ENCODE data around the gene PLVAP.

PLVAP gene

DNA sequence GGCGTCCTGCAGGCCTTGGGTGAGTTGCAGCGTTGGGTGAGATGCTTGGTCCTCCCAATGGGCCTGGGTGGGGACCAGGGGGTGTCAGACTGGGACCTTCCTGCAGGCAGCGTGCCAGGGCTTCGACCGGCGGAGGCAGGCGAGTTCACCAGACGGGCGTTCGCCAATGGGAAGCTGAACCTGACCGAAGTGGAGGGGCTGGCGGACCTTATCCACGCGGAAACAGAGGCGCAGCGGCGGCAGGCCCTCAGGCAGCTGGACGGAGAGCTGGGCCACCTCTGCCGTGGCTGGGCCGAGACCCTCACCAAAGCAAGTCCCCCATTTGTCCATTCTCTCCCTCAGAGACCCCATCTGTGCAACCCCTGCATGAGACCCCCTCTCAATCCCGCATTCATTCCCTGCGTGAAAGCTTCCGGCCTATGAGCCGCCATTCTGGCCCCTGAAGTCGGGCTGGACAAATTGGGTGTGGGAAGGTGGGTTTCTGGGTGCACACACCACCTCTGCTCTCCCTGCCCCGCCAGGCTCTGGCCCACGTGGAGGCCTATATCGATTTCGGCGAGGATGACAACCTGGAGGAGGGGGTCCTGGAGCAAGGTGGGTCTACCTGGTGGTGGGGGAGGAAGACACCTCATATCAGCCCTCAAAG, 38.6 kb downstream of the PLVAP start:
- no peak for TF ChIP-seq POLR2A (IDR thresholded peaks at IDR 0.05; ENCODE audit: extremely low read depth, insufficient read length)
- TF ChIP-seq, protein P1, sequence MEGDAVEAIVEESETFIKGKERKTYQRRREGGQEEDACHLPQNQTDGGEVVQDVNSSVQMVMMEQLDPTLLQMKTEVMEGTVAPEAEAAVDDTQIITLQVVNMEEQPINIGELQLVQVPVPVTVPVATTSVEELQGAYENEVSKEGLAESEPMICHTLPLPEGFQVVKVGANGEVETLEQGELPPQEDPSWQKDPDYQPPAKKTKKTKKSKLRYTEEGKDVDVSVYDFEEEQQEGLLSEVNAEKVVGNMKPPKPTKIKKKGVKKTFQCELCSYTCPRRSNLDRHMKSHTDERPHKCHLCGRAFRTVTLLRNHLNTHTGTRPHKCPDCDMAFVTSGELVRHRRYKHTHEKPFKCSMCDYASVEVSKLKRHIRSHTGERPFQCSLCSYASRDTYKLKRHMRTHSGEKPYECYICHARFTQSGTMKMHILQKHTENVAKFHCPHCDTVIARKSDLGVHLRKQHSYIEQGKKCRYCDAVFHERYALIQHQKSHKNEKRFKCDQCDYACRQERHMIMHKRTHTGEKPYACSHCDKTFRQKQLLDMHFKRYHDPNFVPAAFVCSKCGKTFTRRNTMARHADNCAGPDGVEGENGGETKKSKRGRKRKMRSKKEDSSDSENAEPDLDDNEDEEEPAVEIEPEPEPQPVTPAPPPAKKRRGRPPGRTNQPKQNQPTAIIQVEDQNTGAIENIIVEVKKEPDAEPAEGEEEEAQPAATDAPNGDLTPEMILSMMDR (IDR thresholded peaks at IDR 0.05; ENCODE audit: low read depth, low read length) = no peak
- TF ChIP-seq, protein P2, sequence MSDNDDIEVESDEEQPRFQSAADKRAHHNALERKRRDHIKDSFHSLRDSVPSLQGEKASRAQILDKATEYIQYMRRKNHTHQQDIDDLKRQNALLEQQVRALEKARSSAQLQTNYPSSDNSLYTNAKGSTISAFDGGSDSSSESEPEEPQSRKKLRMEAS (IDR thresholded peaks at IDR 0.05; ENCODE audit: low read depth, low read length) = no peak
- H3K4me3 ChIP-seq (ENCODE audit: low read depth, low read length) = peak overlapping the region; percentile 86
- no peak for DNase-seq (ENCODE audit: low read depth)

DNA sequence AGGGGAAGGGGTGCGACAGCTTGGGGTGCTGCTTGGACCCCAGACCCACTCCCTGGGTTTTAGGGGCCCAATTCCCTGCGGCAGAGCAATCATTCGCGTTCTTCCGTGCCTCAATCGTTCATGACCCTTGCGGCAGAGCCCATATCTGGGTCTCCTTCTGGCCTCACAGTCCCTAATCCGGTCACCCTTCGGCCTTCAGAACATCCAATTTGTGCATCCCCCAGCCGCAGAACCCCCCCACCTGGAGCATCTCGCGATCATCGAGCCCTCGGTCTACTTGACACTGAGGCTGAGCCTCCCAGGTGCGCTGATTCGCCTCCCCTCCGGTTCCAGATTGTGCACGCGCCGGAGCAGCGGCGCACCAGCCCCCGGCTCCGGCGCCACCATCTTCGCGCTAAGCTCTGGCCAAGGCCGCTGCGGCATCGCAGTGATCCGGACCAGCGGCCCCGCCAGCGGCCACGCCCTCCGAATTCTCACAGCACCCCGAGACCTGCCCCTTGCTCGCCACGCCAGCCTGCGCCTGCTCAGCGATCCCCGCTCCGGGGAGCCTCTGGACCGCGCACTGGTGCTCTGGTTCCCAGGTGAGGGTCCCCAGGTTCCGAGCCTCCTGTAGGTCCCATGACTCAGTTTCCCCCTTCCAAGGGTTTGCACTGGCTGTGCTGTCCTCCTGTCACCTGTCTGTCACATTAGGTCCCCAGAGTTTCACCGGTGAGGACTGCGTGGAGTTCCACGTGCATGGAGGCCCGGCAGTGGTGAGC, 39.3 kb downstream of the PLVAP start:
- TF ChIP-seq, protein P1 (IDR thresholded peaks at IDR 0.05; ENCODE audit: low read depth, low read length) = no peak
- TF ChIP-seq, protein P2 (IDR thresholded peaks at IDR 0.05; ENCODE audit: low read depth, low read length) = no peak
- no peak for TF ChIP-seq POLR2A (IDR thresholded peaks at IDR 0.05; ENCODE audit: extremely low read depth, insufficient read length)
- no peak for TF ChIP-seq MYC (IDR thresholded peaks at IDR 0.05; ENCODE audit: low read depth, low read length)
- peak; percentile 63 for DNase-seq (ENCODE audit: low read depth)
- H3K4me3 ChIP-seq (ENCODE audit: low read depth, low read length) = peak overlapping the region; percentile 86

DNA sequence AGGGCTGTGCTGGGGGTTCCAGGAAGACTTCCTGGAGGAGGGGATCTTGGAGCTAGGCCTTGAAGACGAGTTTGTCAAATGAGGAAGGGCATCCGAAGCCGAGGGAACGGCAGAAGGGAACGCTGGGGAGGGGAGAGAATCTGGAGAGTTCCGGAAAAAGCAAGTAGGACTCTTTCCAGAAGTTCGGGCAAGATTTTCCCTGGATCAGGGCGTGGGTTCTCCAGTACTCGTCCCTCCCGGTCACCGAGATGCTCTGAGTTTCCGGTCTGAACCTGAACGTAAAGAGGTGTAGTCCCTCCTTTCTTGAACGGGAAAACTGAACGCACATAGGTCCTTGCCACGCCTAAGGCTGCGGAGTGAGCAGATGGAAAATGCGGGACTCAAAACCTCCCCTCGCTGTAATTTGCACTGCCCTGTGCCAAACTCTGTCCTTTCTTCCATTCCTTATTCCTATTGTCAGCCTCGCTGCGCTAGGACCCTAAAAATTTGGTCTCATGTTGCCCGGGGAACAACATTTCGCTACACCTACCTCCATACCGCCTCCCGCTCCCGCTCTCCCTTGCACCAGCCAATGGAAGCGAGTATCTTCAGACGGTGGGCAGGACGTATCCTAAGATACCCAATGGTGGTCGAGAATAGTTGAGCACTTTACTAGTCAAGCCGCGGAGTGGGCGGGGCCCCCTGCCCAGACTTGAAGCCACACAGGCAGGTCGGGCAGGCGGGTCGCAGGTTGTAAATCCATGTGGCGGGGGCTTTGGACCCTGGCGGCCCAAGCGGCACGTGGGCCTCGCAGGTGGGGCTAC, 40.1 kb downstream of the PLVAP start, which contains the start of gene GTPBP3:
Gene GTPBP3 (plus strand): TSS at position 682 of the 803 bp plus-strand sequence. CDS start 59 bp downstream, at position 741.
- DNase-seq (ENCODE audit: low read depth) = peak; percentile 99
- H3K4me3 ChIP-seq (ENCODE audit: low read depth, low read length) = peak within 1 kb of the TSS; percentile 86
- TF ChIP-seq, protein P1 (IDR thresholded peaks at IDR 0.05; ENCODE audit: low read depth, low read length) = no peak
- TF ChIP-seq, protein P2 (IDR thresholded peaks at IDR 0.05; ENCODE audit: low read depth, low read length) = peak; percentile 84; the same call in 1 of the 2 replicates
- TF ChIP-seq MYC (IDR thresholded peaks at IDR 0.05; ENCODE audit: low read depth, low read length) (peak; percentile 94), POLR2A (IDR thresholded peaks at IDR 0.05; ENCODE audit: extremely low read depth, insufficient read length) (peak; percentile 79)

DNA sequence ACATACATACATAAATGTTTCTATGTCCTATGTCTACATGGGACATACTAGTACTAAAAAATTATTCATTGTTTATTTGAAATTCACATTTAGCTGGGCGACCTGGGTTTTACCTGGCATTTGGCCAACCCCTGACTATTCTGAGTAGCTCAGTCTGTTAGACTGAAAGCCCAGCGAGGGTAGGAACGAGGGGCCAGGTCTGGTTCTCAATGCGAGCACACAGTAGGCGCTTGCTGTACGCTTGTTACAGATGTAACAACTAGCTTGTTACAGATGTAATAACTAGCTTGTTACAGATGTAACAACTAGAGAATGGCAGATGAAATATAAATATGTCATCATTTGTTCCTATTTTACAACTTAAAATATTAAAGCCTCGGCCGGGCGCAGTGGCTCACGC, 41.6 kb downstream of the PLVAP start:
- no peak for DNase-seq (ENCODE audit: low read depth)
- no peak for TF ChIP-seq POLR2A (IDR thresholded peaks at IDR 0.05; ENCODE audit: extremely low read depth, insufficient read length)
- TF ChIP-seq, protein P1 (IDR thresholded peaks at IDR 0.05; ENCODE audit: low read depth, low read length) = no peak
- no peak for TF ChIP-seq MYC (IDR thresholded peaks at IDR 0.05; ENCODE audit: low read depth, low read length)
- TF ChIP-seq, protein P2 (IDR thresholded peaks at IDR 0.05; ENCODE audit: low read depth, low read length) = no peak
- no peak overlapping the region for H3K4me3 ChIP-seq (ENCODE audit: low read depth, low read length)
